GM12878 (cell line): ENCODE results near the gene TEX22. TPM values are rescaled to one million over a fixed set of nuclear protein-coding genes. Genes with fewer than 3 reads are reported as not detected.

ENCODE experiments used
- ATAC-seq: fragments of 200-7000 bp; cut with Tn5 transposase; 3 replicates; pipeline ENCODE4 v1.9.1; 2020; ENCODE audit warnings: mild to moderate bottlenecking, moderate library complexity
- BruUV-seq: library from RNA; stranded (reverse); fragments of 400-500 nt; replicated peaks from 2 replicates; lab custom pipeline; 2021; lab: Mats Ljungman, UMichigan
- CTCF ChIA-PET: fragments of 300-600 bp; sonication (Branson Sonifier 250); formaldehyde crosslinking; extraction: SDS; loops from one replicate; lab custom pipeline; 2021; ENCODE audit warnings: inconsistent platforms; lab: Yijun Ruan, JAX
- POLR2A ChIA-PET: fragments of 350-600 bp; formaldehyde crosslinking; extraction: SDS; loops from one replicate; lab custom pipeline; 2021; ENCODE audit warnings: inconsistent platforms; lab: Charles Lee
- RAD21 ChIA-PET: fragments of 300-600 bp; sonication (Branson Sonifier 250); formaldehyde crosslinking; loops from one replicate; lab custom pipeline; 2023; ENCODE audit warnings: antibody characterized with exemption; ENCODE audit not compliant: unreplicated experiment; lab: Charles Lee
- SMC1A ChIA-PET: fragments of 300-600 bp; sonication (Branson Sonifier 250); formaldehyde crosslinking; loops from one replicate; lab custom pipeline; 2023; ENCODE audit not compliant: unreplicated experiment, uncharacterized antibody; lab: Charles Lee
- DNase-seq: peaks from one replicate; pipeline ENCODE4 v3.0.0-alpha.2; 2011; ENCODE audit warnings: low read depth, low spot score
- FAIRE-seq: peaks from 3 replicates; lab custom pipeline; 2011; peaks lifted over from hg19 to GRCh38; lab: Jason Lieb, UNC
- H2AFZ ChIP-seq: 2 replicates; pipeline ENCODE4 v1.6.0; 2011; ENCODE audit warnings: low read depth, low read length, control low read depth; ENCODE audit not compliant: control insufficient read depth
- H3K27ac ChIP-seq: 2 replicates; pipeline ENCODE4 v1.5.1; 2011; ENCODE audit warnings: control low read depth; ENCODE audit not compliant: control insufficient read depth, insufficient read depth
- H3K27me3 ChIP-seq, 2 experiments: replicated peaks in 1 of 2; 2 replicates each; pipeline versions ENCODE4 v1.6.0 to v1.6.1; 2011; ENCODE audit warnings: low read length in 1 of 2; ENCODE audit not compliant: control insufficient read depth in 2 of 2, insufficient read depth in 2 of 2
- H3K36me3 ChIP-seq, 2 experiments: 2 replicates each; pipeline ENCODE4 v1.5.1; 2011; ENCODE audit warnings: low read length in 1 of 2; ENCODE audit not compliant: control insufficient read depth in 2 of 2, insufficient read depth in 2 of 2
- H3K4me1 ChIP-seq: 2 replicates; pipeline ENCODE4 v1.6.1; 2011; ENCODE audit warnings: mild to moderate bottlenecking, low read length, moderate library complexity, mixed read lengths; ENCODE audit not compliant: control insufficient read depth, insufficient read depth
- H3K4me2 ChIP-seq: 2 replicates; pipeline ENCODE4 v1.6.0; 2011; ENCODE audit warnings: control low read depth; ENCODE audit not compliant: control insufficient read depth, insufficient read depth
- H3K4me3 ChIP-seq: fragments of 200-600 bp; sonication (generic); 2 replicates; pipeline ENCODE4 v1.5.1; 2016
- H3K79me2 ChIP-seq: 2 replicates; pipeline ENCODE4 v1.6.0; 2011; ENCODE audit warnings: low read length; ENCODE audit not compliant: control insufficient read depth, insufficient read depth
- H3K9ac ChIP-seq: 2 replicates; pipeline ENCODE4 v1.8.0; 2011; ENCODE audit warnings: low read length, control low read depth, mixed read lengths; ENCODE audit not compliant: control insufficient read depth, insufficient read depth
- H3K9me3 ChIP-seq: replicated peaks from 3 replicates; pipeline ENCODE4 v1.5.1; 2011; ENCODE audit warnings: mild to moderate bottlenecking, low read length; ENCODE audit not compliant: control insufficient read depth, insufficient read depth
- H4K20me1 ChIP-seq: 2 replicates; pipeline ENCODE4 v1.6.0; 2011; ENCODE audit not compliant: control insufficient read depth, insufficient read depth
- CEBPZ ChIP-seq: fragments of 150-350 bp; IDR thresholded peaks from 2 replicates; pipeline ENCODE4 v1.6.1; 2016; ENCODE audit warnings: low read depth, low read length
- CHD1 ChIP-seq: IDR thresholded peaks from 2 replicates; pipeline ENCODE4 v1.6.1; 2012; ENCODE audit warnings: low read depth, low read length, improper control_type of control experiment
- POLR2A ChIP-seq: IDR thresholded peaks from 2 replicates; pipeline ENCODE4 v1.6.1; 2011; ENCODE audit warnings: low read depth, mild to moderate bottlenecking, low read length
- ZNF274 ChIP-seq: IDR thresholded peaks from one replicate; pipeline ENCODE4 v1.8.0; 2011; ENCODE audit not compliant: insufficient read length, insufficient read depth
- WGBS: methylation state at CpG from one replicate; pipeline ENCODE4 v1.1.6; 2016; ENCODE audit warnings: low lambda C conversion rate; ENCODE audit not compliant: insufficient replicate concordance, insufficient coverage; ENCODE audit errors: missing lambda C conversion rate; 5-methylcytosine and 5-hydroxymethylcytosine counted together
- in situ Hi-C: fragments of 300-500 bp; cut with MboI; formaldehyde crosslinking; loops from 9 replicates; pipeline ENCODE4 v1.14.3; 2018; ENCODE audit warnings: mixed read lengths
- intact Hi-C: fragments of 100-400 bp; cut with micrococcal nuclease; formaldehyde crosslinking; loops from one replicate; pipeline ENCODE4 v1.14.2; 2022; ENCODE audit not compliant: unreplicated experiment
- polyA plus RNA-seq, 11 experiments: library from polyadenylated mRNA; depleted of rRNA in 4 of 11; unstranded in 6 of 11; stranded (reverse) in 5 of 11; fragments of >200 nt; fragmentation: Nextera tagmentation in 4 of 11; fragmentation: Illumina TruSeq in 1 of 11; extraction: Ambion mirVana in 4 of 11; extraction: Trizol in 1 of 11; gene quantifications; 1 replicate in 1 of 11; 2 replicates in 10 of 11; pipeline versions ENCODE4 v1.2.1 to v1.2.3, GENCODE V29; 2011 to 2016; ENCODE audit warnings: inconsistent platforms in 2 of 11, missing spikeins in 2 of 11, low read depth in 1 of 11
- total RNA-seq, 4 experiments: library from RNA; depleted of rRNA in 3 of 4; stranded (reverse); fragments of >200 nt in 3 of 4; fragmentation: Illumina TruSeq in 1 of 4; extraction: Trizol in 1 of 4; gene quantifications; 2 replicates each; pipeline versions ENCODE4 v1.2.1 to v1.2.3, GENCODE V29; 2013 to 2021

The TEX22 gene
- total and polyA plus RNA-seq, 10 of the 15 experiments (the other 5 are each of a cell fraction or from before 2014, with no cell fraction given) = 0.02 to 4.0 (median 0.63) TPM; not detected in 1

GRCh38 chr14:105460616-105461015, 62.3 kb downstream of the TEX22 start:
- FAIRE-seq = no peak
- peaks cover 0 to 30% of the 10 kb centered on the region in 2 experiments; a peak in 3 of 4 replicates for H3K36me3 ChIP-seq
- ChIA-PET RAD21 (no interaction called here), POLR2A (no interaction called here), CTCF (no interaction called here), SMC1A (no interaction called here)
- no peak for ATAC-seq
- H4K20me1 ChIP-seq = no peaks in the 10 kb centered on the region
- no peaks in the 10 kb centered on the region for H3K79me2 ChIP-seq
- no peak for DNase-seq
- no peaks in the 10 kb centered on the region for H3K4me1 ChIP-seq
- no peak overlapping the region for H2AFZ ChIP-seq
- no TSS peak for BruUV-seq
- no peak overlapping the region for H3K4me2 ChIP-seq
- no peaks in the 10 kb centered on the region for H3K27me3 ChIP-seq
- 94% methylated on average over 17 of the region's 17 CpGs for WGBS
- in situ Hi-C loops = no loop called here
- no peak overlapping the region for H3K4me3 ChIP-seq
- H3K9ac ChIP-seq = no peak overlapping the region
- intact Hi-C loops = no loop called here
- no peak overlapping the region for H3K27ac ChIP-seq
- TF ChIP-seq ZNF274 (no peak), CHD1 (no peak)
- no peaks in the 10 kb centered on the region for H3K9me3 ChIP-seq

GRCh38 chr14:105461903-105462302, 63.6 kb downstream of the TEX22 start:
- POLR2A ChIA-PET = no interaction called here
- intact Hi-C loops = no loop called here

More at GRCh38 chr14:105461903-105462302, 63.6 kb downstream of the TEX22 start:
- Histone ChIP-seq H3K36me3 (peaks cover 0 to 21% of the 10 kb centered on the region in 2 experiments; a peak in 3 of 4 replicates), H2AFZ (no peak overlapping the region), H4K20me1 (no peaks in the 10 kb centered on the region), H3K27me3 (no peaks in the 10 kb centered on the region), H3K9me3 (no peaks in the 10 kb centered on the region), H3K4me3 (no peak overlapping the region), H3K4me1 (no peaks in the 10 kb centered on the region), H3K79me2 (no peaks in the 10 kb centered on the region), H3K9ac (no peak overlapping the region), H3K27ac (no peak overlapping the region), H3K4me2 (no peak overlapping the region)
- no TSS peak for BruUV-seq
- 93% methylated on average over 17 of the region's 18 CpGs for WGBS
- in situ Hi-C loops = no loop called here
- FAIRE-seq (no peak), ATAC-seq (no peak), DNase-seq (no peak)
- TF ChIP-seq CEBPZ (no peak), POLR2A (peak; percentile 28; the same call in 1 of the 2 replicates)
- RAD21 ChIA-PET = no interaction called here
- CTCF ChIA-PET = no interaction called here
- SMC1A ChIA-PET = no interaction called here

Other genes with a start within 250 kb of the TEX22 start
Only the 7 nearest of the 10 such genes appear.
- 25.2 and 26.5 TPM in 2 replicates for gene BRF1, start 97.5 kb upstream of the TEX22 start, total RNA-seq (2014; rRNA removed)
- gene BRF1, start 97.5 kb upstream of the TEX22 start, total RNA-seq (2014; rRNA removed; fragmentation: Illumina TruSeq; extraction: Trizol) = 11.5 and 11.6 TPM in 2 replicates
- gene BRF1, start 97.5 kb upstream of the TEX22 start, total RNA-seq (2021) = 29.3 and 33.5 TPM in 2 replicates
- gene BRF1, start 97.5 kb upstream of the TEX22 start, polyA plus RNA-seq (2011; rRNA removed) = 7.1 and 8.0 TPM in 2 replicates
- 5.3 and 8.8 TPM in 2 replicates for gene BRF1, start 97.5 kb upstream of the TEX22 start, polyA plus RNA-seq (2014; fragmentation: Illumina TruSeq; extraction: Trizol)
- under 1 TPM; 0.21 to 0.58 TPM for gene BRF1, start 97.5 kb upstream of the TEX22 start, polyA plus RNA-seq (2014; fragmentation: Nextera tagmentation; extraction: Ambion mirVana)
- 18.3 and 22.6 TPM in 2 replicates for gene BRF1, start 97.5 kb upstream of the TEX22 start, polyA plus RNA-seq (2014; rRNA removed)
- 10 to 100 TPM in 1 of 2 experiments, 1 to 10 TPM in 1; 9.7 to 17.4 TPM for gene BRF1, start 97.5 kb upstream of the TEX22 start, polyA plus RNA-seq (2016; fragmentation: Nextera tagmentation; extraction: Ambion mirVana)
- 23.3 and 34.1 TPM in 2 replicates for gene PACS2, start 83.8 kb upstream of the TEX22 start, total RNA-seq (2014; rRNA removed)
- gene PACS2, start 83.8 kb upstream of the TEX22 start, total RNA-seq (2014; rRNA removed; fragmentation: Illumina TruSeq; extraction: Trizol) = 9.2 and 11.4 TPM in 2 replicates
- 37.2 and 37.3 TPM in 2 replicates for gene PACS2, start 83.8 kb upstream of the TEX22 start, total RNA-seq (2021)
- gene PACS2, start 83.8 kb upstream of the TEX22 start, polyA plus RNA-seq (2011; rRNA removed) = 10.1 and 13.6 TPM in 2 replicates
- gene PACS2, start 83.8 kb upstream of the TEX22 start, polyA plus RNA-seq (2014; fragmentation: Illumina TruSeq; extraction: Trizol) = 5.2 and 7.4 TPM in 2 replicates
- gene PACS2, start 83.8 kb upstream of the TEX22 start, polyA plus RNA-seq (2014; fragmentation: Nextera tagmentation; extraction: Ambion mirVana) = under 1 TPM; 0.21 to 0.91 TPM
- 30.3 and 35.7 TPM in 2 replicates for gene PACS2, start 83.8 kb upstream of the TEX22 start, polyA plus RNA-seq (2014; rRNA removed)
- gene PACS2, start 83.8 kb upstream of the TEX22 start, polyA plus RNA-seq (2016; fragmentation: Nextera tagmentation; extraction: Ambion mirVana) = 1 to 10 TPM; 4.5 to 5.8 TPM
- gene MTA1, start 21.3 kb downstream of the TEX22 start, total RNA-seq (2014; rRNA removed) = 53.3 and 62.6 TPM in 2 replicates
- gene MTA1, start 21.3 kb downstream of the TEX22 start, total RNA-seq (2014; rRNA removed; fragmentation: Illumina TruSeq; extraction: Trizol) = 28.1 and 30.8 TPM in 2 replicates
- 138 and 162 TPM in 2 replicates for gene MTA1, start 21.3 kb downstream of the TEX22 start, total RNA-seq (2021)
- 26.0 and 52.3 TPM in 2 replicates for gene MTA1, start 21.3 kb downstream of the TEX22 start, polyA plus RNA-seq (2011; rRNA removed)
- 9.6 and 30.4 TPM in 2 replicates for gene MTA1, start 21.3 kb downstream of the TEX22 start, polyA plus RNA-seq (2014; fragmentation: Illumina TruSeq; extraction: Trizol)
- gene MTA1, start 21.3 kb downstream of the TEX22 start, polyA plus RNA-seq (2014; fragmentation: Nextera tagmentation; extraction: Ambion mirVana) = under 1 TPM; 0.14 to 0.69 TPM
- 114 and 134 TPM in 2 replicates for gene MTA1, start 21.3 kb downstream of the TEX22 start, polyA plus RNA-seq (2014; rRNA removed)
- gene MTA1, start 21.3 kb downstream of the TEX22 start, polyA plus RNA-seq (2016; fragmentation: Nextera tagmentation; extraction: Ambion mirVana) = 10 to 100 TPM in 1 of 2 experiments, 1 to 10 TPM in 1; 7.7 to 10.3 TPM
- gene CRIP2, start 76.3 kb downstream of the TEX22 start, total RNA-seq (2014; rRNA removed) = 0.11 TPM in 1 of 2 replicates, not detected in the other
- gene CRIP2, start 76.3 kb downstream of the TEX22 start, total RNA-seq (2014; rRNA removed; fragmentation: Illumina TruSeq; extraction: Trizol) = not detected in 2 replicates
- gene CRIP2, start 76.3 kb downstream of the TEX22 start, total RNA-seq (2021) = 0.49 and 0.61 TPM in 2 replicates
- gene CRIP2, start 76.3 kb downstream of the TEX22 start, polyA plus RNA-seq (2011; rRNA removed) = 0.04 TPM in 1 of 2 replicates, not detected in the other
- not detected in 2 replicates for gene CRIP2, start 76.3 kb downstream of the TEX22 start, polyA plus RNA-seq (2014; fragmentation: Illumina TruSeq; extraction: Trizol)
- gene CRIP2, start 76.3 kb downstream of the TEX22 start, polyA plus RNA-seq (2014; fragmentation: Nextera tagmentation; extraction: Ambion mirVana) = not detected
- not detected in 2 replicates for gene CRIP2, start 76.3 kb downstream of the TEX22 start, polyA plus RNA-seq (2014; rRNA removed)
- under 1 TPM; 0.37 to 0.62 TPM for gene CRIP2, start 76.3 kb downstream of the TEX22 start, polyA plus RNA-seq (2016; fragmentation: Nextera tagmentation; extraction: Ambion mirVana)
- 99.4 and 101 TPM in 2 replicates for gene CRIP1, start 88.3 kb downstream of the TEX22 start, total RNA-seq (2014; rRNA removed)
- gene CRIP1, start 88.3 kb downstream of the TEX22 start, total RNA-seq (2014; rRNA removed; fragmentation: Illumina TruSeq; extraction: Trizol) = 87.3 and 90.6 TPM in 2 replicates
- 177 and 188 TPM in 2 replicates for gene CRIP1, start 88.3 kb downstream of the TEX22 start, total RNA-seq (2021)
- gene CRIP1, start 88.3 kb downstream of the TEX22 start, polyA plus RNA-seq (2011; rRNA removed) = 36.3 and 174 TPM in 2 replicates
- 8.1 and 81.1 TPM in 2 replicates for gene CRIP1, start 88.3 kb downstream of the TEX22 start, polyA plus RNA-seq (2014; fragmentation: Illumina TruSeq; extraction: Trizol)
- gene CRIP1, start 88.3 kb downstream of the TEX22 start, polyA plus RNA-seq (2014; fragmentation: Nextera tagmentation; extraction: Ambion mirVana) = 100 to 1,000 TPM in 1 of 2 experiments, 10 to 100 TPM in 1; 66.8 to 134 TPM
- gene CRIP1, start 88.3 kb downstream of the TEX22 start, polyA plus RNA-seq (2014; rRNA removed) = 259 and 269 TPM in 2 replicates
- gene CRIP1, start 88.3 kb downstream of the TEX22 start, polyA plus RNA-seq (2016; fragmentation: Nextera tagmentation; extraction: Ambion mirVana) = 100 to 1,000 TPM; 207 to 230 TPM
- gene TEDC1, start 92.7 kb downstream of the TEX22 start, total RNA-seq (2014; rRNA removed) = 23.0 and 25.8 TPM in 2 replicates
- 2.9 and 5.1 TPM in 2 replicates for gene TEDC1, start 92.7 kb downstream of the TEX22 start, total RNA-seq (2014; rRNA removed; fragmentation: Illumina TruSeq; extraction: Trizol)
- gene TEDC1, start 92.7 kb downstream of the TEX22 start, total RNA-seq (2021) = 30.5 and 34.2 TPM in 2 replicates
- gene TEDC1, start 92.7 kb downstream of the TEX22 start, polyA plus RNA-seq (2011; rRNA removed) = 1.7 and 6.0 TPM in 2 replicates
- gene TEDC1, start 92.7 kb downstream of the TEX22 start, polyA plus RNA-seq (2014; fragmentation: Illumina TruSeq; extraction: Trizol) = 0.10 and 0.76 TPM in 2 replicates
- 1 to 10 TPM in 1 of 2 experiments, under 1 TPM in 1; 0.19 to 1.6 TPM for gene TEDC1, start 92.7 kb downstream of the TEX22 start, polyA plus RNA-seq (2014; fragmentation: Nextera tagmentation; extraction: Ambion mirVana)
- gene TEDC1, start 92.7 kb downstream of the TEX22 start, polyA plus RNA-seq (2014; rRNA removed) = 27.8 and 32.6 TPM in 2 replicates
- gene TEDC1, start 92.7 kb downstream of the TEX22 start, polyA plus RNA-seq (2016; fragmentation: Nextera tagmentation; extraction: Ambion mirVana) = 10 to 100 TPM; 23.3 to 29.9 TPM
- 4.9 and 6.6 TPM in 2 replicates for gene TMEM121, start 128.0 kb downstream of the TEX22 start, total RNA-seq (2014; rRNA removed)
- 0.09 and 0.13 TPM in 2 replicates for gene TMEM121, start 128.0 kb downstream of the TEX22 start, total RNA-seq (2014; rRNA removed; fragmentation: Illumina TruSeq; extraction: Trizol)
- gene TMEM121, start 128.0 kb downstream of the TEX22 start, total RNA-seq (2021) = 3.2 and 3.4 TPM in 2 replicates
- gene TMEM121, start 128.0 kb downstream of the TEX22 start, polyA plus RNA-seq (2011; rRNA removed) = 0.04 TPM in 1 of 2 replicates, not detected in the other
- not detected in 2 replicates for gene TMEM121, start 128.0 kb downstream of the TEX22 start, polyA plus RNA-seq (2014; fragmentation: Illumina TruSeq; extraction: Trizol)
- under 1 TPM in 1 of 2 experiments, not detected in 1; 0.27 TPM for gene TMEM121, start 128.0 kb downstream of the TEX22 start, polyA plus RNA-seq (2014; fragmentation: Nextera tagmentation; extraction: Ambion mirVana)
- 3.1 and 4.9 TPM in 2 replicates for gene TMEM121, start 128.0 kb downstream of the TEX22 start, polyA plus RNA-seq (2014; rRNA removed)
- gene TMEM121, start 128.0 kb downstream of the TEX22 start, polyA plus RNA-seq (2016; fragmentation: Nextera tagmentation; extraction: Ambion mirVana) = 1 to 10 TPM in 1 of 2 experiments, under 1 TPM in 1; 0.49 to 1.9 TPM